Measurements from ENCODE around the gene UBASH3B.
"Not testable (repeated sequence)": the region's sequence is repeated elsewhere in the genome, so short reads cannot be mapped to it uniquely, and the experiment has no call there.

UBASH3B gene, protein sequence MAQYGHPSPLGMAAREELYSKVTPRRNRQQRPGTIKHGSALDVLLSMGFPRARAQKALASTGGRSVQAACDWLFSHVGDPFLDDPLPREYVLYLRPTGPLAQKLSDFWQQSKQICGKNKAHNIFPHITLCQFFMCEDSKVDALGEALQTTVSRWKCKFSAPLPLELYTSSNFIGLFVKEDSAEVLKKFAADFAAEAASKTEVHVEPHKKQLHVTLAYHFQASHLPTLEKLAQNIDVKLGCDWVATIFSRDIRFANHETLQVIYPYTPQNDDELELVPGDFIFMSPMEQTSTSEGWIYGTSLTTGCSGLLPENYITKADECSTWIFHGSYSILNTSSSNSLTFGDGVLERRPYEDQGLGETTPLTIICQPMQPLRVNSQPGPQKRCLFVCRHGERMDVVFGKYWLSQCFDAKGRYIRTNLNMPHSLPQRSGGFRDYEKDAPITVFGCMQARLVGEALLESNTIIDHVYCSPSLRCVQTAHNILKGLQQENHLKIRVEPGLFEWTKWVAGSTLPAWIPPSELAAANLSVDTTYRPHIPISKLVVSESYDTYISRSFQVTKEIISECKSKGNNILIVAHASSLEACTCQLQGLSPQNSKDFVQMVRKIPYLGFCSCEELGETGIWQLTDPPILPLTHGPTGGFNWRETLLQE

DNA sequence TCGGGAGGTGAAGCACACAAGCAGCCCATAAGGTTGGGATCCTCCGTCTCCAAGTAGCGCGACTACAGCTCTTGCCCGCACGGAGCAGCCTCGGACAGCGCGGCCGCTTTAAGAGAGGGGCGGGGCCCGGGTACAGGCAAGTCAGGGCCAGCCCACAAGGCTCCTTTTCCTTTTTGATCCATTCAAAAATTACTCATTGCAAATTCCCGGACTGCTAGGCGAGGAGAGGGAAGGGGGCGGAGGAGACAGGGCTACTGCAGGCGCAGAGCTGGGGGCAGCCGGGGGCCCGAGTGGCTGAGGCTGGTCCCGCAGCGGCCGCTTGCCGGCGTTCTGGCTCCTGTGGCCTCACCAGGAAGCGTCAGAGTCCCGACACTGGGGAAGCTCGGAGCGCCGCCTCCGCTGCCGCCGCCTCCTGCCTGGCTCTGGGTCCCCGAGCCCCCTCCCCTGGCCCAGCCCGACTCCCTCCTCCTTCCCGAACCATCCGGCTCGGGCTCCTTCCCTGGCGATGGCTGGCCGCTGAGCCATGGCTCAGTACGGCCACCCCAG lies at the start of gene UBASH3B:
UBASH3B (plus strand) TSS at position 196 of the 546 bp plus-strand sequence; CDS start at position 524, 328 bp downstream.
- H3K27me3 Mint-ChIP-seq: no peaks in the 10 kb centered on the region
- H3K36me3 Mint-ChIP-seq: no peaks in the 10 kb centered on the region
- H3K9me3 Mint-ChIP-seq (ENCODE audit: low read depth): no peaks in the 10 kb centered on the region
- H3K4me1 Mint-ChIP-seq (ENCODE audit: low read depth): peaks cover 49% of the 10 kb centered on the region
- peak within 1 kb of the TSS; percentile 93 for H3K27ac Mint-ChIP-seq
- H3K4me3 Mint-ChIP-seq: peak within 1 kb of the TSS; percentile 97

GRCh38 chr11:122607162-122607561 lies 48.4 kb upstream of the UBASH3B start:
- not testable (repeated sequence) for H3K9me3 Mint-ChIP-seq (ENCODE audit: low read depth); H3K4me3 Mint-ChIP-seq; H3K27me3 Mint-ChIP-seq; H3K27ac Mint-ChIP-seq; H3K4me1 Mint-ChIP-seq (ENCODE audit: low read depth); H3K36me3 Mint-ChIP-seq

GRCh38 chr11:122612123-122612824 lies 43.2 kb upstream of the UBASH3B start:
- H3K36me3 Mint-ChIP-seq: no peaks in the 10 kb centered on the region
- no peaks in the 10 kb centered on the region for H3K27me3 Mint-ChIP-seq
- no peaks in the 10 kb centered on the region for H3K9me3 Mint-ChIP-seq (ENCODE audit: low read depth)
- H3K4me3 Mint-ChIP-seq: no peak overlapping the region
- H3K4me1 Mint-ChIP-seq (ENCODE audit: low read depth): no peaks in the 10 kb centered on the region
- no peak overlapping the region for H3K27ac Mint-ChIP-seq

DNA sequence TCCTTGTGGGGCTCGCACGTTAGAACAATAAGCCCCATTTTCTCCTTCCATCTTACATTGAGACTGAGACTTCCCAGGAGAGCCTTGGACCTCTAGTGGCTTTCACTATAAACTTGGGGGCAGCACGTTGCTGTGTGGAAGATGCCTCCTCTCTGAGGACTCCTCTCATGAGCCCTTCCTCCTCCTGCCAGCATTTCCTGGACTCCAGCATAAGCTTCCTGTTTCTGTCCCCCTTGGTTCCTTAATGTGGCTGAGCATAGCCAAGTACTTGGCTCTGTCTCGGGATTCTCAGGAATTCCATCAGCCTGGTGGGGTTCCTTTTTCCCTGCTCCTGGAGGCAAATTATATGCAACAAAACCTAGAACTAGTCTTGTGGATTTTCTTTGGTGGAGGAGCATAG lies 38.8 kb upstream of the UBASH3B start:
- Mint-ChIP-seq H3K4me3 (no peak overlapping the region), H3K36me3 (peaks cover 5% of the 10 kb centered on the region), H3K4me1 (ENCODE audit: low read depth) (no peaks in the 10 kb centered on the region), H3K9me3 (ENCODE audit: low read depth) (peaks cover 6% of the 10 kb centered on the region), H3K27me3 (no peaks in the 10 kb centered on the region), H3K27ac (no peak overlapping the region)

- no peaks in the 10 kb centered on the region for H3K4me1 Mint-ChIP-seq (ENCODE audit: low read depth)
- no peaks in the 10 kb centered on the region for H3K27me3 Mint-ChIP-seq
- H3K9me3 Mint-ChIP-seq (ENCODE audit: low read depth): peaks cover 6% of the 10 kb centered on the region
- peaks cover 5% of the 10 kb centered on the region for H3K36me3 Mint-ChIP-seq
- no peak overlapping the region for H3K27ac Mint-ChIP-seq
- no peak overlapping the region for H3K4me3 Mint-ChIP-seq
Measured at GRCh38 chr11:122617297-122617696, 38.2 kb upstream of the UBASH3B start.

GRCh38 chr11:122617926-122618325 lies 37.6 kb upstream of the UBASH3B start:
- no peak overlapping the region for H3K4me3 Mint-ChIP-seq
- no peaks in the 10 kb centered on the region for H3K4me1 Mint-ChIP-seq (ENCODE audit: low read depth)
- no peak overlapping the region for H3K27ac Mint-ChIP-seq
- peaks cover 5% of the 10 kb centered on the region for H3K36me3 Mint-ChIP-seq
- H3K27me3 Mint-ChIP-seq: no peaks in the 10 kb centered on the region
- H3K9me3 Mint-ChIP-seq (ENCODE audit: low read depth): peaks cover 6% of the 10 kb centered on the region

- peaks cover 5% of the 10 kb centered on the region for H3K36me3 Mint-ChIP-seq
- no peak overlapping the region for H3K27ac Mint-ChIP-seq
- no peaks in the 10 kb centered on the region for H3K27me3 Mint-ChIP-seq
- H3K9me3 Mint-ChIP-seq (ENCODE audit: low read depth): peaks cover 6% of the 10 kb centered on the region
- no peak overlapping the region for H3K4me3 Mint-ChIP-seq
- no peaks in the 10 kb centered on the region for H3K4me1 Mint-ChIP-seq (ENCODE audit: low read depth)
Measured at GRCh38 chr11:122618927-122619326, 36.6 kb upstream of the UBASH3B start.

GRCh38 chr11:122619757-122620156 lies 35.8 kb upstream of the UBASH3B start:
- Mint-ChIP-seq H3K27me3 (no peaks in the 10 kb centered on the region), H3K4me1 (ENCODE audit: low read depth) (no peaks in the 10 kb centered on the region), H3K27ac (no peak overlapping the region), H3K4me3 (no peak overlapping the region), H3K36me3 (peaks cover 5% of the 10 kb centered on the region), H3K9me3 (ENCODE audit: low read depth) (peaks cover 6% of the 10 kb centered on the region)

- H3K27ac Mint-ChIP-seq; H3K27me3 Mint-ChIP-seq; H3K4me1 Mint-ChIP-seq (ENCODE audit: low read depth); H3K9me3 Mint-ChIP-seq (ENCODE audit: low read depth); H3K4me3 Mint-ChIP-seq; H3K36me3 Mint-ChIP-seq: not testable (repeated sequence)
Measured at GRCh38 chr11:122625501-122625900, 30.0 kb upstream of the UBASH3B start.

DNA sequence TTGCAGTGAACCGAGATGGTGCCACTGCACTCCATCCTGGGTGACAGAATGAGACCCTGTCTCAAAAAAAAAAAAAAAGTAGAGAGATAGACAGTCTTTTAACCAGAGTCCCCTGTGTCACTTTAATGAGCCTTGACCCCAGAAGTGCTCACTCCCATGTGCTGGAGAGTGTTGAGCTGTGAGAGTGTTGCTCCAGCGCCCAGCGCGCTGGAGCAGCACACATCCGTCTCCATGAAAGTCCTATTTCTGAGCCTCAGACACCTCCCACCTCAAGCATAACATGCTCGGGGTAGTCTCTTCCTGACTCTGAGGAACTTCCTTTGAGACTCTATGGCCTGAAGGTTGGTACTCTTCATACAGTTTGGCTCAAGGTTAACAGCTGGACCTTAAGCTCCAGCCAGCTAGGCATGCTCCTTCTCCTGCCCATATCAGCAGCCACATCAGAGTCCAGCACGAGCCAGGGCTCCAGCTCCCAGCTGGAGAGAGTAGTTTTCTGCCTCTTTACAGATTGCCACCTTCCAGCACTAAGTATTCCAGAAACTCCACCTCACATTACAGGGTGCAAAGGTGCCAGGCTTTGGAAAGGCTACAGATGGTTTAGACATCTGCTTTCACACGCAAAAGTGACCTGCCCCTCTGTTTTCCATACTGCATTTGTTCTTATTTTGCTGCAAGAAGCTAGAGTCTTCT lies 29.4 kb upstream of the UBASH3B start:
- no peaks in the 10 kb centered on the region for H3K9me3 Mint-ChIP-seq (ENCODE audit: low read depth)
- no peak overlapping the region for H3K27ac Mint-ChIP-seq
- no peaks in the 10 kb centered on the region for H3K36me3 Mint-ChIP-seq
- no peaks in the 10 kb centered on the region for H3K27me3 Mint-ChIP-seq
- peaks cover 5% of the 10 kb centered on the region for H3K4me1 Mint-ChIP-seq (ENCODE audit: low read depth)
- no peak overlapping the region for H3K4me3 Mint-ChIP-seq

- Mint-ChIP-seq H3K4me1 (ENCODE audit: low read depth) (peaks cover 18% of the 10 kb centered on the region), H3K27ac (no peak overlapping the region)
Measured at GRCh38 chr11:122627745-122628144, 27.8 kb upstream of the UBASH3B start.

DNA sequence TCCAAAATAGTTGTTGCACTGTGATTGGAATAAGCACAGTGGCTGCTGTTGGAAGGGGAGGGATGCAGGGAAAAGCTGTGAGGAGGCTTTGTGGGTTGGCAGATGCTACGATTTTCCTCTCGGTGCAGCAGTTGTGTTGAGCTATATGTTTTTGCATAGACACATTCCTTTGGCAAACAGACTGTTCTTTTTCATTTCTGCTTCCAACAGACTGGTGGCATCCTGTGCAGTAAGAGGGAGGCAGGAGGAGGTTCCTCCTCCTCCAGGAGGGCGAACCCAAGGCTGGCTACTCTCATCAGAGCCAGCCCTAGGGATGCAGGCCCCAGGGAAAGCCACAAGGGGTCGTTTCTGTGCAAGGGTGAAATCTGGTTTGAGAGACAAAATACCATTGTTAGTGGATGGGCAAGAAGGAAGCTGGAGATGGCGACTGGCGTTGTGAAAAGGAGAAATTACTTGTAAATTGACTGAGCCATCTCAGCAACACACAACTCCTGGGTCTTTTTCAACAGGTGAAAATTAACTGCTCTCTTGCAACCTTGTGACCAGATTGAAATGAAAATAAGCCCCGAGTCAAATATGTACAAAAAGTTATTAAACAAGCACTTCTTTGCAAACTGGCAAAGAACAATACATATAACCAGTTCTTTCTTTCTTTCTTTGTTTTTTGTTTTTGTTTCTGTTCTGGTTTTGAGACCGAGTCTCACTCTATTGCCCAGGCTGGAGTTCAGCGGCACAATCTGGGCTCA lies 26.5 kb upstream of the UBASH3B start:
- no peaks in the 10 kb centered on the region for H3K36me3 Mint-ChIP-seq
- no peaks in the 10 kb centered on the region for H3K9me3 Mint-ChIP-seq (ENCODE audit: low read depth)
- H3K27ac Mint-ChIP-seq: no peak overlapping the region
- H3K27me3 Mint-ChIP-seq: no peaks in the 10 kb centered on the region
- H3K4me1 Mint-ChIP-seq (ENCODE audit: low read depth): peaks cover 22% of the 10 kb centered on the region
- no peak overlapping the region for H3K4me3 Mint-ChIP-seq

More at GRCh38 chr11:122627745-122628144, 27.8 kb upstream of the UBASH3B start:
- Mint-ChIP-seq H3K9me3 (ENCODE audit: low read depth) (no peaks in the 10 kb centered on the region), H3K4me3 (no peak overlapping the region), H3K27me3 (no peaks in the 10 kb centered on the region), H3K36me3 (no peaks in the 10 kb centered on the region)

DNA sequence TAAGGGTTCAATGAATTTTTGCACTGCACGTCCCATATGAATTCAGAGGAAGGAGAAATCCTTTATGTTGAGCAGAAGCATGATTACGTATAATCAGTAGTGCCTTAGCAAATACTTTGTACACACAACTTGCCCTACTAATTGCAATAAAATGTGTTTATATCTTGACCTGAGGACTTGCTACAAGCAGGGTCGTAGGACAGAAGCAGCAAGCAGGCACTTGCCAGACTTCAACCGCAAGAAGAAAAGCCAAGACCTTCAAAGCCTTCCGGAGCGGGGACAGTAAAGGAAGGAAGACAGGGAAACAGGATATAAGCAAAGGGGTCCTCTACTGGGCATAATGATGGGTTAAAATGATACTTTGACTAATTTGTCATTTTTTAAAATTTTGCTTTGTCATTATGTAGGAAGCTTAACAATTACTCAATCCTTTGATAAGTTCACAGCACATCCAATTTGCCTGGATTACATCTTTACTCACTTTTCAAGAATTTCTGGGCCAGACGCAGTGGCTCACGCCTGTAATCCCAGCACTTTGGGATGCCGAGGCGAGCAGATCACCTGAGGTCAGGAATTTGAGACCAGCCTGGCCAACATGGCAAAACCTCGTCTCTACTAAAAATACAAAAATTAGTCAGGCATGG lies 23.2 kb upstream of the UBASH3B start:
- Mint-ChIP-seq H3K4me3 (peak overlapping the region; percentile 59), H3K9me3 (ENCODE audit: low read depth) (no peaks in the 10 kb centered on the region), H3K27ac (no peak overlapping the region), H3K27me3 (no peaks in the 10 kb centered on the region), H3K36me3 (no peaks in the 10 kb centered on the region), H3K4me1 (ENCODE audit: low read depth) (peaks cover 23% of the 10 kb centered on the region)
